HepG2 (cell line): Measurements from ENCODE around the gene ITIH1. TPM values are rescaled to one million over a fixed set of nuclear protein-coding genes. Genes with fewer than 3 reads are reported as not detected.

ENCODE experiments used
- ATAC-seq: fragments of 200-7000 bp; cut with Tn5 transposase; 3 replicates; pipeline ENCODE4 v1.9.1; 2020; ENCODE audit warnings: mild to moderate bottlenecking, moderate library complexity
- Bru-seq: library from RNA; stranded (reverse); fragments of 400-500 nt; gene quantifications from one replicate; lab custom pipeline; 2021; lab: Mats Ljungman, UMichigan
- BruChase-seq, 2 experiments: library from RNA; stranded (reverse); fragments of 400-500 nt; gene quantifications; one replicate each; lab custom pipeline; 2021; lab: Mats Ljungman, UMichigan
- BruUV-seq: library from RNA; stranded (reverse); fragments of 400-500 nt; replicated peaks from 2 replicates; lab custom pipeline; 2021; lab: Mats Ljungman, UMichigan
- CTCF ChIA-PET: fragments of 300-600 bp; formaldehyde crosslinking; extraction: SDS; loops from one replicate; lab custom pipeline; 2021; ENCODE audit warnings: low total read pairs, inconsistent platforms, low intra/inter-chr PET ratio; lab: Yijun Ruan, JAX
- POLR2A ChIA-PET: fragments of 350-600 bp; sonication (Branson Sonifier 250); formaldehyde crosslinking; loops from one replicate; lab custom pipeline; 2020; ENCODE audit warnings: antibody characterized with exemption, inconsistent platforms; lab: Yijun Ruan, JAX
- DNase-seq: peaks from one replicate; pipeline ENCODE4 v3.0.0-alpha.2; 2015; ENCODE audit warnings: low spot score
- FAIRE-seq: peaks from 3 replicates; lab custom pipeline; 2011; peaks lifted over from hg19 to GRCh38; lab: Jason Lieb, UNC
- H2AFZ ChIP-seq: one replicate; pipeline ENCODE4 v1.6.1; 2011; ENCODE audit warnings: low read length, inconsistent platforms
- H3K27ac ChIP-seq: fragments of 300-600 bp; 3 replicates; pipeline ENCODE4 v1.8.0; 2011; ENCODE audit warnings: mixed run types, mild to moderate bottlenecking, mixed read lengths, low read length, inconsistent platforms; ENCODE audit not compliant: insufficient read depth; ENCODE audit errors: extremely low read length
- H3K27me3 ChIP-seq, 2 experiments: fragments of 200-600 bp in 1 of 2; 2 replicates in 1 of 2; 3 replicates in 1 of 2; pipeline versions ENCODE4 v1.6.0 to v1.8.0; 2011; ENCODE audit warnings: low read length in 2 of 2, mild to moderate bottlenecking in 2 of 2, moderate library complexity in 2 of 2, inconsistent platforms in 1 of 2; ENCODE audit not compliant: insufficient read depth in 2 of 2, control insufficient read depth in 1 of 2
- H3K36me3 ChIP-seq, 2 experiments: fragments of 200-600 bp in 1 of 2; replicated peaks in 1 of 2; 2 replicates in 1 of 2; 3 replicates in 1 of 2; pipeline versions ENCODE4 v1.5.1 to v1.8.0; 2011; ENCODE audit warnings: low read length in 2 of 2, inconsistent platforms in 1 of 2; ENCODE audit not compliant: insufficient read depth in 2 of 2, control insufficient read depth in 1 of 2
- H3K4me1 ChIP-seq: 2 replicates; pipeline ENCODE4 v1.5.1; 2012; ENCODE audit warnings: low read length, inconsistent platforms; ENCODE audit not compliant: insufficient read depth
- H3K4me2 ChIP-seq: 2 replicates; pipeline ENCODE4 v1.6.0; 2011; ENCODE audit warnings: low read depth, low read length, inconsistent platforms
- H3K4me3 ChIP-seq, 3 experiments: fragments of 200-600 bp in 1 of 3; sonication (generic), shearing (Covaris generic) in 1 of 3; replicated peaks in 1 of 3; 2 replicates each; pipeline ENCODE4 v1.5.1; 2011 to 2016; ENCODE audit warnings: low read length in 3 of 3, inconsistent platforms in 2 of 3, low read depth in 2 of 3, mild to moderate bottlenecking in 2 of 3, control low read depth in 1 of 3, mixed read lengths in 1 of 3; ENCODE audit not compliant: insufficient read depth in 1 of 3
- H3K79me2 ChIP-seq: one replicate; pipeline ENCODE4 v1.6.1; 2011; ENCODE audit warnings: low read length, inconsistent platforms; ENCODE audit not compliant: insufficient read depth
- H3K9ac ChIP-seq: 2 replicates; pipeline ENCODE4 v1.6.0; 2011; ENCODE audit warnings: mild to moderate bottlenecking, low read depth, low read length, inconsistent platforms; ENCODE audit not compliant: insufficient read depth
- H3K9me3 ChIP-seq: 2 replicates; pipeline ENCODE4 v1.5.1; 2012; ENCODE audit warnings: mild to moderate bottlenecking, low read length
- H4K20me1 ChIP-seq: 2 replicates; pipeline ENCODE4 v1.6.0; 2011; ENCODE audit warnings: inconsistent platforms, mild to moderate bottlenecking, low read length, moderate library complexity; ENCODE audit not compliant: insufficient read depth
- GABPA ChIP-seq, 2 experiments: IDR thresholded peaks; 2 replicates each; pipeline ENCODE4 v1.6.1; 2011 to 2016; ENCODE audit warnings: low read depth in 2 of 2, low read length in 1 of 2, missing biosample characterization in 1 of 2, missing genetic modification characterization in 1 of 2
- RARG ChIP-seq: sonication (generic); formaldehyde crosslinking; IDR thresholded peaks from 2 replicates; pipeline ENCODE4 v1.4.0; 2020; ENCODE audit warnings: low read depth, mild to moderate bottlenecking, missing genetic modification reagents
- SETDB1 ChIP-seq: sonication (generic); formaldehyde crosslinking; IDR thresholded peaks from 2 replicates; pipeline ENCODE4 v1.5.1; 2020; ENCODE audit warnings: missing genetic modification reagents, mild to moderate bottlenecking, borderline replicate concordance
- TCF7L2 ChIP-seq: IDR thresholded peaks from 2 replicates; pipeline ENCODE4 v1.6.1; 2011; ENCODE audit warnings: mild to moderate bottlenecking, low read depth, low read length, moderate library complexity
- ZNF503 ChIP-seq: sonication (generic); formaldehyde crosslinking; IDR thresholded peaks from 2 replicates; pipeline ENCODE4 v1.4.0; 2020; ENCODE audit warnings: missing genetic modification reagents
- ZNF546 ChIP-seq: sonication (generic); formaldehyde crosslinking; conservative IDR thresholded peaks from 2 replicates; pipeline ENCODE4 v1.8.1; 2023; ENCODE audit warnings: mild to moderate bottlenecking, missing genetic modification reagents
- WGBS: methylation state at CpG from one replicate; pipeline ENCODE4 v1.1.6; 2017; ENCODE audit warnings: low lambda C conversion rate; 5-methylcytosine and 5-hydroxymethylcytosine counted together
- in situ Hi-C: cut with HindIII; loops from 2 replicates; pipeline ENCODE4 v1.10.0; 2017; ENCODE audit warnings: low pct_unique_long_range_greater_than_20kb; ENCODE audit not compliant: extremely low pct_ligation_motif_present
- intact Hi-C: fragments of 100-400 bp; cut with micrococcal nuclease; formaldehyde crosslinking; loops from one replicate; pipeline ENCODE4 v1.10.0; 2022; ENCODE audit not compliant: unreplicated experiment
- long read RNA-seq, 2 experiments: library from RNA in 1 of 2; library from polyadenylated mRNA in 1 of 2; stranded (forward) in 1 of 2; unstranded in 1 of 2; transcript quantifications; one replicate each; pipeline ENCODE4 v2.0.0, GENCODE V29; 2019 to 2022
- polyA minus RNA-seq, 3 experiments: library from RNA; depleted of rRNA, polyadenylated mRNA; stranded (reverse); fragments of >200 nt; gene quantifications; 2 replicates each; pipeline ENCODE4 v1.2.3, GENCODE V29; 2011; ENCODE audit warnings: low replicate concordance in 1 of 3
- polyA plus RNA-seq, 8 experiments: library from polyadenylated mRNA; depleted of rRNA in 3 of 8; stranded (reverse) in 7 of 8; unstranded in 1 of 8; fragments of >200 nt; fragmentation: Illumina TruSeq in 4 of 8; extraction: Trizol in 4 of 8; gene quantifications; 2 replicates each; pipeline versions ENCODE4 v1.2.1 to v1.2.3, GENCODE V29; 2011 to 2016; ENCODE audit warnings: low read depth in 4 of 8, missing spikeins in 1 of 8, mixed read lengths in 1 of 8; ENCODE audit not compliant: insufficient read depth in 1 of 8
- total RNA-seq, 5 experiments: library from RNA; depleted of rRNA; stranded (reverse); fragments of >200 nt; fragmentation: Illumina TruSeq; extraction: Trizol; gene quantifications; 2 replicates each; pipeline ENCODE4 v1.2.3, GENCODE V29; 2016; ENCODE audit warnings: low read depth in 1 of 5
- TF ChIP-seq, protein P1 (sequence below): sonication (generic); formaldehyde crosslinking; IDR thresholded peaks from 2 replicates; pipeline ENCODE4 v1.5.1; 2020; ENCODE audit warnings: mild to moderate bottlenecking, missing genetic modification reagents

The ITIH1 gene, protein sequence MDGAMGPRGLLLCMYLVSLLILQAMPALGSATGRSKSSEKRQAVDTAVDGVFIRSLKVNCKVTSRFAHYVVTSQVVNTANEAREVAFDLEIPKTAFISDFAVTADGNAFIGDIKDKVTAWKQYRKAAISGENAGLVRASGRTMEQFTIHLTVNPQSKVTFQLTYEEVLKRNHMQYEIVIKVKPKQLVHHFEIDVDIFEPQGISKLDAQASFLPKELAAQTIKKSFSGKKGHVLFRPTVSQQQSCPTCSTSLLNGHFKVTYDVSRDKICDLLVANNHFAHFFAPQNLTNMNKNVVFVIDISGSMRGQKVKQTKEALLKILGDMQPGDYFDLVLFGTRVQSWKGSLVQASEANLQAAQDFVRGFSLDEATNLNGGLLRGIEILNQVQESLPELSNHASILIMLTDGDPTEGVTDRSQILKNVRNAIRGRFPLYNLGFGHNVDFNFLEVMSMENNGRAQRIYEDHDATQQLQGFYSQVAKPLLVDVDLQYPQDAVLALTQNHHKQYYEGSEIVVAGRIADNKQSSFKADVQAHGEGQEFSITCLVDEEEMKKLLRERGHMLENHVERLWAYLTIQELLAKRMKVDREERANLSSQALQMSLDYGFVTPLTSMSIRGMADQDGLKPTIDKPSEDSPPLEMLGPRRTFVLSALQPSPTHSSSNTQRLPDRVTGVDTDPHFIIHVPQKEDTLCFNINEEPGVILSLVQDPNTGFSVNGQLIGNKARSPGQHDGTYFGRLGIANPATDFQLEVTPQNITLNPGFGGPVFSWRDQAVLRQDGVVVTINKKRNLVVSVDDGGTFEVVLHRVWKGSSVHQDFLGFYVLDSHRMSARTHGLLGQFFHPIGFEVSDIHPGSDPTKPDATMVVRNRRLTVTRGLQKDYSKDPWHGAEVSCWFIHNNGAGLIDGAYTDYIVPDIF
- 9.8 and 12.3 TPM in 2 replicates for total RNA-seq (2016; rRNA removed; fragmentation: Illumina TruSeq; extraction: Trizol)
- 7.6 and 10.0 TPM in 2 replicates for total RNA-seq (2016; cell fraction: cytosol; rRNA removed; fragmentation: Illumina TruSeq; extraction: Trizol; ENCODE audit: low read depth)
- 7.8 and 12.6 TPM in 2 replicates for total RNA-seq (2016; cell fraction: insoluble cytoplasmic fraction; rRNA removed; fragmentation: Illumina TruSeq; extraction: Trizol)
- total RNA-seq (2016; cell fraction: membrane; rRNA removed; fragmentation: Illumina TruSeq; extraction: Trizol), result 10.1 and 13.2 TPM in 2 replicates
- total RNA-seq (2016; cell fraction: nucleus; rRNA removed; fragmentation: Illumina TruSeq; extraction: Trizol), result 10.1 and 14.4 TPM in 2 replicates
- polyA plus RNA-seq (2011; rRNA removed), result 19.6 and 46.5 TPM in 2 replicates
- polyA plus RNA-seq (2011; cell fraction: cytosol; rRNA removed), result 19.0 and 27.6 TPM in 2 replicates
- polyA plus RNA-seq (2011; cell fraction: nucleus; rRNA removed), result 84.4 and 124 TPM in 2 replicates
- polyA plus RNA-seq (2012), result 39.9 and 42.6 TPM in 2 replicates
- polyA plus RNA-seq (2016; cell fraction: cytosol; fragmentation: Illumina TruSeq; extraction: Trizol; ENCODE audit: low read depth), result 8.5 and 8.8 TPM in 2 replicates
- polyA plus RNA-seq (2016; cell fraction: insoluble cytoplasmic fraction; fragmentation: Illumina TruSeq; extraction: Trizol; ENCODE audit: low read depth), result 9.1 and 10.1 TPM in 2 replicates
- 8.5 and 11.6 TPM in 2 replicates for polyA plus RNA-seq (2016; cell fraction: membrane; fragmentation: Illumina TruSeq; extraction: Trizol; ENCODE audit: low read depth)
- 21.9 and 26.1 TPM in 2 replicates for polyA plus RNA-seq (2016; cell fraction: nucleus; fragmentation: Illumina TruSeq; extraction: Trizol; ENCODE audit: insufficient read depth, low read depth)
- 17.9 TPM in 1 of 2 replicates, not detected in the other for polyA minus RNA-seq (2011; rRNA and poly(A)+ RNA removed; ENCODE audit: low replicate concordance)
- polyA minus RNA-seq (2011; cell fraction: cytosol; rRNA and poly(A)+ RNA removed), result 5.0 and 10.8 TPM in 2 replicates
- 9.7 and 16.8 TPM in 2 replicates for polyA minus RNA-seq (2011; cell fraction: nucleus; rRNA and poly(A)+ RNA removed)
- Bru-seq, nascent RNA, result percentile 30 among the genes with signal in this experiment
- percentile 36 among the genes with signal in this experiment for BruChase-seq, experiment 1, labeled RNA remaining after a 6-hour chase
- percentile 30 among the genes with signal in this experiment for BruChase-seq, experiment 2, labeled RNA remaining after a 2-hour chase
- long read RNA-seq, experiment 1, transcript ITIH1-202 (6 exons, 1,122 nt), result major isoform, 10 of 17 reads
- long read RNA-seq, experiment 1, partial matches to known transcripts, result 0 of 17 reads
- long read RNA-seq, experiment 1, other reads (novel, unspliced or antisense), result 7 of 17 reads
- long read RNA-seq, experiment 2, partial matches to known transcripts, result 1 of 7 reads
- long read RNA-seq, experiment 2, other reads (novel, unspliced or antisense), result 2 of 7 reads

GRCh38 chr3:52777127-52777958 lies at the start of gene ITIH1:
TSS of gene ITIH1 (plus strand) at chr3:52777599. CDS start at chr3:52777616, 17 bp downstream.
- Histone ChIP-seq H3K4me3 (no peak within 1 kb of the TSS), H3K36me3 (no peaks in the 10 kb centered on the region), H4K20me1 (no peaks in the 10 kb centered on the region), H2AFZ (no peak within 1 kb of the TSS), H3K27me3 (no peaks in the 10 kb centered on the region), H3K79me2 (no peaks in the 10 kb centered on the region), H3K9me3 (no peaks in the 10 kb centered on the region), H3K27ac (peak within 1 kb of the TSS; percentile 88), H3K4me2 (peak within 1 kb of the TSS; percentile 27), H3K4me1 (peaks cover 88% of the 10 kb centered on the region), H3K9ac (peak within 1 kb of the TSS; percentile 59; the same call in 1 of the 2 replicates)
- 70% methylated on average over 7 of the region's 12 CpGs for WGBS
- no TSS peak for BruUV-seq
- ChIA-PET POLR2A (interaction anchor here (0.7 to 18.4 kb wide), 4 partner anchors 9 to 419 kb away, joined by 3 to 466 read pairs (median 32); partner anchors contain the start of genes GLT8D1, ITIH3 and SPCS1), CTCF (no interaction called here)
- DNase-seq, result no peak
- ATAC-seq, result peak; percentile 5; the same call in 1 of the 3 replicates
- in situ Hi-C loops (no loop called here), intact Hi-C loops (loop anchor here (10.0 kb wide), 1 partner anchor 47 kb away; no protein-coding TSS in a partner anchor)
- FAIRE-seq, result no peak
- no peak for TF ChIP-seq ZNF503 (CRISPR knock-in tag)
- TF ChIP-seq SETDB1 (CRISPR knock-in tag), result no peak
- TF ChIP-seq TCF7L2, result no peak
- no peak for TF ChIP-seq RARG (CRISPR knock-in tag)
- no peak for TF ChIP-seq ZNF546 (CRISPR knock-in tag)
- TF ChIP-seq, protein P1, sequence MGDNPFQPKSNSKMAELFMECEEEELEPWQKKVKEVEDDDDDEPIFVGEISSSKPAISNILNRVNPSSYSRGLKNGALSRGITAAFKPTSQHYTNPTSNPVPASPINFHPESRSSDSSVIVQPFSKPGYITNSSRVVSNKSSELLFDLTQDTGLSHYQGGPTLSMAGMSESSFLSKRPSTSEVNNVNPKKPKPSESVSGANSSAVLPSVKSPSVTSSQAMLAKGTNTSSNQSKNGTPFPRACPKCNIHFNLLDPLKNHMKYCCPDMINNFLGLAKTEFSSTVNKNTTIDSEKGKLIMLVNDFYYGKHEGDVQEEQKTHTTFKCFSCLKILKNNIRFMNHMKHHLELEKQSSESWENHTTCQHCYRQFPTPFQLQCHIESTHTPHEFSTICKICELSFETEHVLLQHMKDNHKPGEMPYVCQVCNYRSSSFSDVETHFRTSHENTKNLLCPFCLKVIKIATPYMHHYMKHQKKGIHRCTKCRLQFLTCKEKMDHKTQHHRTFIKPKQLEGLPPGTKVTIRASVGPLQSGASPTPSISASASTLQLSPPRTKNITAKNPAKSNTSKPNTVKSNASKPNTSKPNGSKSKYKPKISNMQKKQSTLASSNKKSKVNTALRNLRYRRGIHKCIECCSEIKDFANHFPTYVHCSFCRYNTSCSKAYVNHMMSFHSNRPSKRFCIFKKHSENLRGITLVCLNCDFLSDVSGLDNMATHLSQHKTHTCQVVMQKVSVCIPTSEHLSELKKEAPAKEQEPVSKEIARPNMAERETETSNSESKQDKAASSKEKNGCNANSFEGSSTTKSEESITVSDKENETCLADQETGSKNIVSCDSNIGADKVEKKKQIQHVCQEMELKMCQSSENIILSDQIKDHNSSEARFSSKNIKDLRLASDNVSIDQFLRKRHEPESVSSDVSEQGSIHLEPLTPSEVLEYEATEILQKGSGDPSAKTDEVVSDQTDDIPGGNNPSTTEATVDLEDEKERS (CRISPR knock-in tag), result 0 out of 2 replicates have a peak, but pooled peaks have one; percentile 45
- no peak for TF ChIP-seq GABPA (IDR thresholded peaks at IDR 0.05; ENCODE audit: low read depth, low read length)
- TF ChIP-seq GABPA (CRISPR knock-in tag; IDR thresholded peaks at IDR 0.05; ENCODE audit: low read depth), result no peak
